Upper lobe of left lung (tissue), 4 donors: ENCODE data around the gene MEX3B.

Experiments
- CTCF ChIP-seq, 6 experiments: fragments of 450-650 bp in 4 of 6; fragments of 200-600 bp in 2 of 6; sonication (generic) in 2 of 6; IDR thresholded peaks; one replicate each; pipeline ENCODE4 v1.5.1; 2016 to 2019; ENCODE audit warnings: antibody characterized with exemption in 6 of 6
- POLR2AphosphoS5 ChIP-seq, 2 donors: sonication (generic); formaldehyde crosslinking; IDR thresholded peaks; one replicate each; pipeline ENCODE4 v1.5.1; 2017; ENCODE audit warnings: antibody characterized with exemption in 2 of 2

- TF ChIP-seq CTCF (IDR thresholded peaks at IDR 0.05) (no peak), POLR2AphosphoS5 (IDR thresholded peaks at IDR 0.05) (no peak)
Observed at GRCh38 chr15:82064824-82065223, 19.0 kb upstream of the MEX3B start.
